ENCODE data around the gene PLCD1.

GRCh38 chr3:37984596-37984995, 44.8 kb downstream of the PLCD1 start:
- TF ChIP-seq, protein P1, sequence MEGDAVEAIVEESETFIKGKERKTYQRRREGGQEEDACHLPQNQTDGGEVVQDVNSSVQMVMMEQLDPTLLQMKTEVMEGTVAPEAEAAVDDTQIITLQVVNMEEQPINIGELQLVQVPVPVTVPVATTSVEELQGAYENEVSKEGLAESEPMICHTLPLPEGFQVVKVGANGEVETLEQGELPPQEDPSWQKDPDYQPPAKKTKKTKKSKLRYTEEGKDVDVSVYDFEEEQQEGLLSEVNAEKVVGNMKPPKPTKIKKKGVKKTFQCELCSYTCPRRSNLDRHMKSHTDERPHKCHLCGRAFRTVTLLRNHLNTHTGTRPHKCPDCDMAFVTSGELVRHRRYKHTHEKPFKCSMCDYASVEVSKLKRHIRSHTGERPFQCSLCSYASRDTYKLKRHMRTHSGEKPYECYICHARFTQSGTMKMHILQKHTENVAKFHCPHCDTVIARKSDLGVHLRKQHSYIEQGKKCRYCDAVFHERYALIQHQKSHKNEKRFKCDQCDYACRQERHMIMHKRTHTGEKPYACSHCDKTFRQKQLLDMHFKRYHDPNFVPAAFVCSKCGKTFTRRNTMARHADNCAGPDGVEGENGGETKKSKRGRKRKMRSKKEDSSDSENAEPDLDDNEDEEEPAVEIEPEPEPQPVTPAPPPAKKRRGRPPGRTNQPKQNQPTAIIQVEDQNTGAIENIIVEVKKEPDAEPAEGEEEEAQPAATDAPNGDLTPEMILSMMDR (IDR thresholded peaks at IDR 0.05) = no peak
- no peak for TF ChIP-seq POLR2A (IDR thresholded peaks at IDR 0.05)
- TF ChIP-seq POLR2AphosphoS5 (IDR thresholded peaks at IDR 0.05) = no peak

All from gastroesophageal sphincter (tissue), 3 donors.